ENCODE data around the gene TELO2.

GRCh38 chr16:1539720-1540555, 46.8 kb downstream of the TELO2 start:
- TF ChIP-seq HDGF (IDR thresholded peaks at IDR 0.05; ENCODE audit: borderline replicate concordance) (no peak), PKNOX1 (IDR thresholded peaks at IDR 0.05) (no peak), SP1 (IDR thresholded peaks at IDR 0.05) (no peak), ARNT (IDR thresholded peaks at IDR 0.05) (no peak), SUZ12 (IDR thresholded peaks at IDR 0.05) (no peak), L3MBTL2 (conservative IDR thresholded peaks at IDR 0.05) (no peak), BHLHE40 (IDR thresholded peaks at IDR 0.05; ENCODE audit: borderline replicate concordance) (no peak), FOXM1 (IDR thresholded peaks at IDR 0.05; ENCODE audit: borderline replicate concordance) (no peak), TARDBP (IDR thresholded peaks at IDR 0.05) (no peak), FOXK2 (IDR thresholded peaks at IDR 0.05) (no peak), ZNF384 (IDR thresholded peaks at IDR 0.05) (no peak), CTBP1 (IDR thresholded peaks at IDR 0.05; ENCODE audit: borderline replicate concordance) (no peak), FOXA1 (IDR thresholded peaks at IDR 0.05) (no peak), ELF4 (IDR thresholded peaks at IDR 0.05) (no peak)
